Activated B cell treated with CpG ODN at 0.5 μM for 24 hours (primary cell): ENCODE measurements around the gene TSPY9. TPM values are rescaled to one million over a fixed set of nuclear protein-coding genes. Genes with fewer than 3 reads are reported as not detected.
"Not testable (repeated sequence)": the region's sequence is repeated elsewhere in the genome, so short reads cannot be mapped to it uniquely, and the experiment has no call there.

Experiments
- ATAC-seq: fragments of 200-7000 bp; cut with Tn5 transposase; one replicate; pipeline ENCODE4 v1.10.0; 2021; ENCODE audit warnings: low read depth, mild to moderate bottlenecking, moderate library complexity
- CTCF ChIA-PET: fragments of 350-600 bp; sonication (Branson Sonifier 250); formaldehyde crosslinking; loops from one replicate; lab custom pipeline; 2021; ENCODE audit warnings: antibody characterized with exemption; lab: Charles Lee
- POLR2A ChIA-PET: fragments of 350-600 bp; sonication (Branson Sonifier 250); formaldehyde crosslinking; loops from one replicate; lab custom pipeline; 2021; ENCODE audit warnings: antibody characterized with exemption; lab: Charles Lee
- DNase-seq: peaks from one replicate; pipeline ENCODE4 v3.0.0; 2022
- H3K27ac Mint-ChIP-seq: one replicate; pipeline ENCODE4 v1.8.0; 2020; ENCODE audit warnings: mixed read lengths
- H3K27me3 Mint-ChIP-seq: one replicate; pipeline ENCODE4 v1.8.0; 2021; ENCODE audit warnings: mixed read lengths
- H3K36me3 Mint-ChIP-seq: one replicate; pipeline ENCODE4 v1.8.0; 2021; ENCODE audit warnings: low read depth, mixed read lengths
- H3K4me1 Mint-ChIP-seq: one replicate; pipeline ENCODE4 v1.8.0; 2021; ENCODE audit warnings: mixed read lengths
- H3K4me3 Mint-ChIP-seq: one replicate; pipeline ENCODE4 v1.8.0; 2020; ENCODE audit warnings: mild to moderate bottlenecking, mixed read lengths
- H3K9me3 Mint-ChIP-seq: one replicate; pipeline ENCODE4 v1.8.0; 2020; ENCODE audit warnings: mixed read lengths
- intact Hi-C: fragments of 100-400 bp; cut with micrococcal nuclease; formaldehyde crosslinking; loops from one replicate; pipeline ENCODE4 v1.15.1; 2024
- total RNA-seq: library from RNA; stranded (reverse); gene quantifications from 2 replicates; pipeline ENCODE4 v1.2.3, GENCODE V29; 2022

The TSPY9 gene
- total RNA-seq = not detected in 2 replicates

- H3K9me3 Mint-ChIP-seq, CTCF ChIA-PET, H3K36me3 Mint-ChIP-seq, H3K4me3 Mint-ChIP-seq, intact Hi-C loops, H3K27ac Mint-ChIP-seq, POLR2A ChIA-PET, H3K27me3 Mint-ChIP-seq, ATAC-seq, H3K4me1 Mint-ChIP-seq, DNase-seq: not testable (repeated sequence)
These were observed at the start of gene TSPY9 for GRCh38 chrY:9486967-9487366. TSS of gene TSPY9 (plus strand) at chrY:9487267. CDS start at chrY:9487313, 46 bp downstream.

- H3K9me3 Mint-ChIP-seq, H3K27me3 Mint-ChIP-seq, POLR2A ChIA-PET, intact Hi-C loops, CTCF ChIA-PET, H3K27ac Mint-ChIP-seq, H3K4me3 Mint-ChIP-seq, ATAC-seq, H3K4me1 Mint-ChIP-seq, H3K36me3 Mint-ChIP-seq, DNase-seq: not testable (repeated sequence)
These were observed 20.4 kb upstream of the TSPY9 start, which contains the start of gene TSPY1 for GRCh38 chrY:9466655-9467054. TSS of gene TSPY1 (plus strand) at chrY:9466955. CDS start at chrY:9467001, 46 bp downstream.

GRCh38 chrY:9504396-9504795 is 17.3 kb downstream of the TSPY9 start:
- ATAC-seq, H3K4me3 Mint-ChIP-seq, H3K27me3 Mint-ChIP-seq, H3K36me3 Mint-ChIP-seq, intact Hi-C loops, DNase-seq, H3K27ac Mint-ChIP-seq, H3K4me1 Mint-ChIP-seq, POLR2A ChIA-PET, H3K9me3 Mint-ChIP-seq, CTCF ChIA-PET: not testable (repeated sequence)

- POLR2A ChIA-PET, H3K36me3 Mint-ChIP-seq, H3K27me3 Mint-ChIP-seq, DNase-seq, ATAC-seq, H3K4me3 Mint-ChIP-seq, CTCF ChIA-PET, H3K9me3 Mint-ChIP-seq, intact Hi-C loops, H3K27ac Mint-ChIP-seq, H3K4me1 Mint-ChIP-seq: not testable (repeated sequence)
These were observed 29.2 kb downstream of the TSPY9 start for GRCh38 chrY:9516287-9516686.

GRCh38 chrY:9527580-9527979 is 40.5 kb downstream of the TSPY9 start, which contains the start of gene TSPY10:
TSS of gene TSPY10 (plus strand) at chrY:9527880. CDS start at chrY:9527926, 46 bp downstream.
- ATAC-seq, H3K27ac Mint-ChIP-seq, H3K27me3 Mint-ChIP-seq, POLR2A ChIA-PET, CTCF ChIA-PET, H3K9me3 Mint-ChIP-seq, H3K36me3 Mint-ChIP-seq, intact Hi-C loops, H3K4me1 Mint-ChIP-seq, DNase-seq, H3K4me3 Mint-ChIP-seq: not testable (repeated sequence)

Other genes with a start within 250 kb of the TSPY9 start
- not detected in 2 replicates for gene TSPY4, start 149.8 kb upstream of the TSPY9 start, total RNA-seq
- not detected in 2 replicates for gene TSPY8, start 129.5 kb upstream of the TSPY9 start, total RNA-seq
- not detected in 2 replicates for gene TSPY3, start 88.8 kb upstream of the TSPY9 start, total RNA-seq
- not detected in 2 replicates for gene TSPY1, start 20.3 kb upstream of the TSPY9 start, total RNA-seq
- not detected in 2 replicates for gene TSPY10, start 40.6 kb downstream of the TSPY9 start, total RNA-seq